DND-41 (cell line): Measurements from ENCODE around the gene WNT2.
A peak's percentile ranks its signal among the peaks of the same experiment; 100 is the strongest.

Source experiments
- ATAC-seq: fragments of 200-7000 bp; cut with Tn5 transposase; 3 replicates; pipeline ENCODE4 v1.9.1; 2021; ENCODE audit warnings: low read depth; ENCODE audit not compliant: insufficient read depth
- DNase-seq: peaks from one replicate; pipeline ENCODE4 v3.0.0-alpha.2; 2020
- H2AFZ ChIP-seq: 2 replicates; pipeline ENCODE4 v1.6.0; 2012; ENCODE audit warnings: low read depth, low read length
- H3K27ac ChIP-seq: 2 replicates; pipeline ENCODE4 v1.5.1; 2012; ENCODE audit warnings: low read length, inconsistent platforms
- H3K27me3 ChIP-seq: fragments of 200-600 bp; sonication (generic); 2 replicates; pipeline ENCODE4 v1.6.0; 2012; ENCODE audit warnings: low read length, mild to moderate bottlenecking, inconsistent platforms; ENCODE audit not compliant: insufficient read depth, poor library complexity
- H3K36me3 ChIP-seq: 2 replicates; pipeline ENCODE4 v1.5.1; 2012; ENCODE audit warnings: low read length, inconsistent platforms; ENCODE audit not compliant: insufficient read depth
- H3K4me1 ChIP-seq: 2 replicates; pipeline ENCODE4 v1.5.1; 2012; ENCODE audit warnings: mild to moderate bottlenecking, low read length; ENCODE audit not compliant: insufficient read depth
- H3K4me2 ChIP-seq: 2 replicates; pipeline ENCODE4 v1.6.0; 2012; ENCODE audit warnings: mild to moderate bottlenecking, moderate library complexity, low read length, inconsistent platforms; ENCODE audit not compliant: insufficient read depth
- H3K4me3 ChIP-seq, 2 experiments: fragments of 200-600 bp in 1 of 2; shearing (Covaris generic) in 1 of 2; 2 replicates each; pipeline ENCODE4 v1.5.1; 2012 to 2016; ENCODE audit warnings: inconsistent platforms in 2 of 2, low read length in 2 of 2, mild to moderate bottlenecking in 2 of 2, low read depth in 1 of 2, moderate library complexity in 1 of 2
- H3K79me2 ChIP-seq: 2 replicates; pipeline ENCODE4 v1.6.0; 2012; ENCODE audit warnings: low read length, inconsistent platforms; ENCODE audit not compliant: insufficient read depth
- H3K9ac ChIP-seq: 2 replicates; pipeline ENCODE4 v1.6.0; 2012; ENCODE audit warnings: low read depth, mild to moderate bottlenecking, inconsistent platforms, low read length, moderate library complexity
- H3K9me3 ChIP-seq: 2 replicates; pipeline ENCODE4 v1.5.1; 2012; ENCODE audit warnings: low read length, moderate library complexity, mild to moderate bottlenecking, inconsistent platforms; ENCODE audit not compliant: insufficient read depth, severe bottlenecking
- H4K20me1 ChIP-seq: 2 replicates; pipeline ENCODE4 v1.6.0; 2012; ENCODE audit warnings: low read length; ENCODE audit not compliant: insufficient read depth
- EZH2 ChIP-seq: IDR thresholded peaks from 3 replicates; pipeline ENCODE4 v1.6.1; 2012; ENCODE audit warnings: borderline replicate concordance, low read depth, mild to moderate bottlenecking, moderate library complexity, low read length, inconsistent platforms; ENCODE audit not compliant: severe bottlenecking
- TF ChIP-seq, protein P1 (sequence below): IDR thresholded peaks from 2 replicates; pipeline ENCODE4 v1.5.1; 2012; ENCODE audit warnings: borderline replicate concordance, low read length, moderate library complexity, mild to moderate bottlenecking; ENCODE audit not compliant: poor library complexity, severe bottlenecking; ENCODE audit errors: extremely low read depth

Gene WNT2

DNA sequence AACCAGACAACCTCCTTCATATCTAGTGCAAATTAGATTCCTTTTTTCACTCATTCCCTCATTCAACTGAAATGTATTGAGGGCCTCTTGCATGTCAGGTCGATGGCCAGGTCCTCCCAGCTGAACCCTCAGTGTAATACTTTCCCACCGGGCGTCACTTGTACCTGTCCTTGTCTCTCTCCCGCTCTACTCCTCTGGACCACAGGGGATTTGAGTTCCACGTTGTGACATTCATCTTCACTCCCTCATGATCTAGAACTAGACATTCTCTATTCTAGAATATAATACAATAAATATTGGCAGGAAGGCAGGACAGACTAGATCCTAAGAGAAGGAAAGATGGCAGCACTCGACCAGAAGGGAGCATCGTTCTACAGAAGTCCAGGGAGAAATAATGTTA, 83.9 kb downstream of the WNT2 start:
- Histone ChIP-seq H3K4me3 (no peak overlapping the region), H3K36me3 (no peaks in the 10 kb centered on the region), H3K27ac (no peak overlapping the region), H3K9me3 (no peaks in the 10 kb centered on the region), H2AFZ (no peak overlapping the region), H3K79me2 (no peaks in the 10 kb centered on the region), H3K4me1 (no peaks in the 10 kb centered on the region), H3K9ac (no peak overlapping the region), H4K20me1 (no peaks in the 10 kb centered on the region), H3K4me2 (no peak overlapping the region), H3K27me3 (no peaks in the 10 kb centered on the region)
- TF ChIP-seq EZH2 = no peak
- TF ChIP-seq, protein P1, sequence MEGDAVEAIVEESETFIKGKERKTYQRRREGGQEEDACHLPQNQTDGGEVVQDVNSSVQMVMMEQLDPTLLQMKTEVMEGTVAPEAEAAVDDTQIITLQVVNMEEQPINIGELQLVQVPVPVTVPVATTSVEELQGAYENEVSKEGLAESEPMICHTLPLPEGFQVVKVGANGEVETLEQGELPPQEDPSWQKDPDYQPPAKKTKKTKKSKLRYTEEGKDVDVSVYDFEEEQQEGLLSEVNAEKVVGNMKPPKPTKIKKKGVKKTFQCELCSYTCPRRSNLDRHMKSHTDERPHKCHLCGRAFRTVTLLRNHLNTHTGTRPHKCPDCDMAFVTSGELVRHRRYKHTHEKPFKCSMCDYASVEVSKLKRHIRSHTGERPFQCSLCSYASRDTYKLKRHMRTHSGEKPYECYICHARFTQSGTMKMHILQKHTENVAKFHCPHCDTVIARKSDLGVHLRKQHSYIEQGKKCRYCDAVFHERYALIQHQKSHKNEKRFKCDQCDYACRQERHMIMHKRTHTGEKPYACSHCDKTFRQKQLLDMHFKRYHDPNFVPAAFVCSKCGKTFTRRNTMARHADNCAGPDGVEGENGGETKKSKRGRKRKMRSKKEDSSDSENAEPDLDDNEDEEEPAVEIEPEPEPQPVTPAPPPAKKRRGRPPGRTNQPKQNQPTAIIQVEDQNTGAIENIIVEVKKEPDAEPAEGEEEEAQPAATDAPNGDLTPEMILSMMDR = no peak
- DNase-seq (no peak), ATAC-seq (no peak)

DNA sequence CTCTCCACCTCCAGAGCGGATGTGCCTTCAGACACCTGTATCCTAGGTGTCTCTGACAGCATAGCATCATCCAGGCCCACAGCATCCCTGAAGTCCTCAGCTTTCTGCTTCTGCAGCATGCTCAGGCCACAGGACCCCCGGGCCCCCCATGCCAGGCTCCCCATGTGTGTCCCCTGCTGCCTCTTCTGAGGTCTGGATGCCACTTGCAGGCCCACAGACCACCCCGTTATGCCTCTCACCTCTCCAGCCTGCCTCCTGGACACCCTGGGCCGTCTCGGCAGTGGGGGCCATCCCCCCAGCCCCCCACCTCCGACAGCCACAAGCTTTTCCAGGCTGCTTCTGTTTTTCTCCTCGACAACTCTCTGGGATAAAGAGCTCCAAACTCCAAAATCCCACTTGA, 84.4 kb downstream of the WNT2 start:
- Histone ChIP-seq H3K36me3 (no peaks in the 10 kb centered on the region), H3K4me1 (no peaks in the 10 kb centered on the region), H3K9ac (no peak overlapping the region), H3K27ac (no peak overlapping the region), H3K9me3 (no peaks in the 10 kb centered on the region), H2AFZ (no peak overlapping the region), H3K79me2 (no peaks in the 10 kb centered on the region), H3K4me3 (no peak overlapping the region), H4K20me1 (no peaks in the 10 kb centered on the region), H3K27me3 (no peaks in the 10 kb centered on the region), H3K4me2 (no peak overlapping the region)
- ATAC-seq = no peak
- DNase-seq = no peak
- TF ChIP-seq EZH2 = no peak
- TF ChIP-seq, protein P1 = no peak

DNA sequence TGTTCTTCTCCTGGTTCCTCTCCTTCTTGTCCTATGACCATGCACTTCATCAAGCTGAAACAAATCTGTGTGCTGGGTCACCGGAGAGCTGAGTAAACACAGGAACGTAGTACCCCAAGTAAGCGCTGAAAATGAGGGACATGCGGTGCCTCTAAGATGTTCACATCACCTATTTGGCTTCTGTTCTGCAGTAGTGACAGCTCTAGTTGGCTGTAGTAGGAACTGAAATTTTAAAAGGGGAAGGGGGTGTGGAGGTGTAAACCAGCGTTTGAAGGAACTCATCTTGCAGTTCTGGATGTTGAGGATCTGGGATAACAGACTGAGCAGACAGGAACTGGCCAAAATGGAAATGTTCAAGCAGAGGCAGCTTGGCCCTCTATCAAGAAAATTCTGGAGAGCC, 85.2 kb downstream of the WNT2 start:
- Histone ChIP-seq H3K36me3 (no peaks in the 10 kb centered on the region), H2AFZ (no peak overlapping the region), H3K9me3 (no peaks in the 10 kb centered on the region), H4K20me1 (no peaks in the 10 kb centered on the region), H3K79me2 (no peaks in the 10 kb centered on the region), H3K4me3 (no peak overlapping the region), H3K9ac (no peak overlapping the region), H3K27ac (no peak overlapping the region), H3K27me3 (no peaks in the 10 kb centered on the region), H3K4me1 (no peaks in the 10 kb centered on the region), H3K4me2 (no peak overlapping the region)
- ATAC-seq (no peak), DNase-seq (no peak)
- no peak for TF ChIP-seq EZH2
- TF ChIP-seq, protein P1 = no peak

DNA sequence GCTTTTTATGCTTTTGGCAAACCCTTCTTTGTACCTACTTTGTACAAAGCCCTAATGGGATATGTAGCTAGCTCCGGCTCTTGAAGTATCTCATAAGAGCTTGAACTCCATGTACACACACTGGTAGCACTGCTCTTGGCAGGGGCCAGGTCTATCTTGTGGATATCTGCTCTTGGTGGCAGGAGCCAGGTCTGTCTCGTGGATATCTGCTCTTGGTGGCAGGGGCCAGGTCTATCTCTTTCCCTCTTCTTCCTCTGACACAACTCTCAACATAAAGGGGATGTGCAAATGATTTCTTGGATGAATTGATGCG, 91.9 kb downstream of the WNT2 start:
- no peaks in the 10 kb centered on the region for H3K79me2 ChIP-seq
- ATAC-seq = peak; percentile 50; the same call in 1 of the 3 replicates

More for the DNA sequence above, 91.9 kb downstream of the WNT2 start:
- Histone ChIP-seq H3K4me1 (peaks cover 29% of the 10 kb centered on the region), H3K36me3 (no peaks in the 10 kb centered on the region), H3K27me3 (peaks cover 8% of the 10 kb centered on the region), H3K9me3 (no peaks in the 10 kb centered on the region), H3K4me3 (no peak overlapping the region), H4K20me1 (no peaks in the 10 kb centered on the region), H3K9ac (no peak overlapping the region), H2AFZ (no peak overlapping the region), H3K4me2 (no peak overlapping the region), H3K27ac (peak overlapping the region; percentile 57; the same call in 1 of the 2 replicates)
- TF ChIP-seq EZH2 = no peak
- TF ChIP-seq, protein P1 = no peak
- no peak for DNase-seq
